HG03354 (cell line): Measurements from ENCODE around the gene MYG1.

Experiments used
- ATAC-seq: cut with Tn5 transposase; IDR thresholded peaks from one replicate; pipeline ENCODE4 v1.9.1; 2021; ENCODE audit warnings: mild to moderate bottlenecking; ENCODE audit not compliant: unreplicated experiment, poor library complexity, severe bottlenecking

MYG1 gene

GRCh38 chr12:53345486-53346188 is 46.1 kb downstream of the MYG1 start:
- ATAC-seq: no peak

GRCh38 chr12:53346491-53346890 is 47.0 kb downstream of the MYG1 start:
- no peak for ATAC-seq

GRCh38 chr12:53347905-53348304 is 48.4 kb downstream of the MYG1 start:
- no peak for ATAC-seq

- no peak for ATAC-seq
These were observed 53.1 kb downstream of the MYG1 start for GRCh38 chr12:53352331-53353256.

- no peak for ATAC-seq
These were observed 53.8 kb downstream of the MYG1 start for GRCh38 chr12:53353257-53353655.

- no peak for ATAC-seq
These were observed 55.6 kb downstream of the MYG1 start for GRCh38 chr12:53355121-53355520.
